ENCODE measurements around the gene TFB1M.

- TF ChIP-seq CTCF (IDR thresholded peaks at IDR 0.05) (no peak), EP300 (IDR thresholded peaks at IDR 0.05) (no peak), POLR2A (IDR thresholded peaks at IDR 0.05) (no peak)
Observed at GRCh38 chr6:155213611-155214372, 100.5 kb downstream of the TFB1M start.
